ENCODE results near the gene TBC1D23.
A peak's percentile ranks its signal among the peaks of the same experiment; 100 is the strongest.

Gene TBC1D23

GRCh38 chr3:100252001-100252400, 8.8 kb upstream of the TBC1D23 start:
- no peak overlapping the region for H3K4me3 ChIP-seq (ENCODE audit: low read length, poor library complexity, severe bottlenecking)
- no peak overlapping the region for H3K9ac ChIP-seq (ENCODE audit: low read depth, low read length, poor library complexity, severe bottlenecking)
- H3K4me1 ChIP-seq (ENCODE audit: insufficient read depth, low read length, poor library complexity, severe bottlenecking), result no peaks in the 10 kb centered on the region
- TF ChIP-seq EZH2phosphoT487 (IDR thresholded peaks at IDR 0.05; ENCODE audit: borderline replicate concordance), result no peak
- TF ChIP-seq CTCF (conservative IDR thresholded peaks at IDR 0.05; ENCODE audit: low read length), result no peak
- H3K79me2 ChIP-seq (ENCODE audit: insufficient read depth, low read length), result no peaks in the 10 kb centered on the region
- no peak overlapping the region for H2AFZ ChIP-seq (ENCODE audit: low read length)
- no peaks in the 10 kb centered on the region for H3F3A ChIP-seq (ENCODE audit: low read depth)
- H3K9me3 ChIP-seq (ENCODE audit: insufficient read depth, low read depth, low read length), result no peaks in the 10 kb centered on the region
- H3K36me3 ChIP-seq (ENCODE audit: insufficient read depth, low read length), result no peaks in the 10 kb centered on the region
- H3K9me2 ChIP-seq (replicated peaks; ENCODE audit: low read depth, low read length), result no peaks in the 10 kb centered on the region
- H3K27me3 ChIP-seq (ENCODE audit: insufficient read depth, low read length, poor library complexity, severe bottlenecking), result peaks cover 22% of the 10 kb centered on the region
- H3K4me2 ChIP-seq (ENCODE audit: low read depth, low read length, poor library complexity, severe bottlenecking), result no peak overlapping the region
- no peaks in the 10 kb centered on the region for H4K20me1 ChIP-seq (ENCODE audit: insufficient read depth, low read length, poor library complexity, severe bottlenecking)

DNA sequence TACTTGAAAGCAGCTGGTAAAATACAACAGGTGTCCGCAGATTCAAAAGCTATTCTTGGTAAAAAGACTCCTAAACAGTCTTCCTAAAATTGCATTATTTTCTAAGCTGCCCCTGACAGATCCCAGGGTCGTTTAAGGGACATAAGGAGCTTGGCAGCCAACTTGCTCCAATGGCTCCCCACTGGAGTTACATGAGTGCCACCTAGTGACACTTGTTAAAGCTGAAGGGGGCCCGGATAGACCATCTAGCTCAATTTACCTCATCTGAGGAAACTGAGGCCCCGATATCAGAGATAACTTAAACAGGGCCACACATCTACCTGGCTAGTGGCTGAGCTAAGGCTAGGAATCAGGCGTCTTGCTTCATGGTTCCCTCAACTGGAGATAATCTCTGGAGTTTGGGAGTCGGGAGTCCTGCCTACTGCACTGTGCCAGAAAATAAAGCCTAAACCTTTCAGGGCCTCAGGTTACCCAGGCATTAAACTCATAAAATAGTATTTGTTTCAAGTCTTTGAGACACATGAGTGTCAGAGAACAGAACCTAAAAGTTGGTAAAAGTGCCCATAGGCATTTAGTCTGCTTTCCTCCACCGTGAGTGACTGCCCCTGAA, 6.5 kb upstream of the TBC1D23 start:
- no peaks in the 10 kb centered on the region for H3K9me2 ChIP-seq (replicated peaks; ENCODE audit: low read depth, low read length)
- peaks cover 10% of the 10 kb centered on the region for H3K4me1 ChIP-seq (ENCODE audit: insufficient read depth, low read length, poor library complexity, severe bottlenecking)
- H3K36me3 ChIP-seq (ENCODE audit: insufficient read depth, low read length), result no peaks in the 10 kb centered on the region
- peaks cover under 1% of the 10 kb centered on the region; the same call in 1 of the 2 replicates for H3F3A ChIP-seq (ENCODE audit: low read depth)
- H3K79me2 ChIP-seq (ENCODE audit: insufficient read depth, low read length), result no peaks in the 10 kb centered on the region
- TF ChIP-seq CTCF (conservative IDR thresholded peaks at IDR 0.05; ENCODE audit: low read length) (peak; percentile 93), EZH2phosphoT487 (IDR thresholded peaks at IDR 0.05; ENCODE audit: borderline replicate concordance) (no peak)
- no peaks in the 10 kb centered on the region for H3K9me3 ChIP-seq (ENCODE audit: insufficient read depth, low read depth, low read length)
- peaks cover 22% of the 10 kb centered on the region for H3K27me3 ChIP-seq (ENCODE audit: insufficient read depth, low read length, poor library complexity, severe bottlenecking)
- no peak overlapping the region for H2AFZ ChIP-seq (ENCODE audit: low read length)
- no peaks in the 10 kb centered on the region for H4K20me1 ChIP-seq (ENCODE audit: insufficient read depth, low read length, poor library complexity, severe bottlenecking)
- H3K4me2 ChIP-seq (ENCODE audit: low read depth, low read length, poor library complexity, severe bottlenecking), result no peak overlapping the region
- H3K4me3 ChIP-seq (ENCODE audit: low read length, poor library complexity, severe bottlenecking), result no peak overlapping the region
- H3K9ac ChIP-seq (ENCODE audit: low read depth, low read length, poor library complexity, severe bottlenecking), result no peak overlapping the region

DNA sequence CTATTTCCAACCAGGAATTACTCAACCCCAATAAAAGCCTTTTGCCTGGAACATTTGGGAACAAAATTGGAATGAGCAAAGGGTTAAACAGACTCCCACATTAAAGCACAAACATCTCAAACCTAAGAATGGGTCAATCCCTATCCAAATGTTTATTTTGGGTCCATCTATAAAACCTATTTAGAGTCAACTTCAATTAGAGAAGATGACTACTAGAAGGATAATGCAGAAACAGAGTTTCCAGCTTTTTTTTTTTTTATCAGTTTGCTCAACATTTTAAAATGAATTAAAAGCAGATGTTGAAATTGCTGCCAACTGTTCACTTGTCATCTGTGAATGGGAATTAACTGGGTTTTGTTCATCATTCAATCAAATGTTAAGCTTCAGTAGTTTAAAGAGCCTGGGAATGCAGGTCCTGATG, 4.1 kb upstream of the TBC1D23 start:
- TF ChIP-seq CTCF (conservative IDR thresholded peaks at IDR 0.05; ENCODE audit: low read length) (no peak), EZH2phosphoT487 (IDR thresholded peaks at IDR 0.05; ENCODE audit: borderline replicate concordance) (no peak)
- Histone ChIP-seq H3K27me3 (ENCODE audit: insufficient read depth, low read length, poor library complexity, severe bottlenecking) (peaks cover 22% of the 10 kb centered on the region), H3K9me3 (ENCODE audit: insufficient read depth, low read depth, low read length) (no peaks in the 10 kb centered on the region), H3K9me2 (replicated peaks; ENCODE audit: low read depth, low read length) (no peaks in the 10 kb centered on the region), H3K9ac (ENCODE audit: low read depth, low read length, poor library complexity, severe bottlenecking) (no peak overlapping the region), H3F3A (ENCODE audit: low read depth) (peaks cover 4% of the 10 kb centered on the region; the same call in 1 of the 2 replicates), H3K4me2 (ENCODE audit: low read depth, low read length, poor library complexity, severe bottlenecking) (no peak overlapping the region), H4K20me1 (ENCODE audit: insufficient read depth, low read length, poor library complexity, severe bottlenecking) (peaks cover 6% of the 10 kb centered on the region), H3K4me3 (ENCODE audit: low read length, poor library complexity, severe bottlenecking) (no peak overlapping the region), H3K79me2 (ENCODE audit: insufficient read depth, low read length) (peaks cover 9% of the 10 kb centered on the region), H3K4me1 (ENCODE audit: insufficient read depth, low read length, poor library complexity, severe bottlenecking) (peaks cover 17% of the 10 kb centered on the region), H2AFZ (ENCODE audit: low read length) (no peak overlapping the region), H3K36me3 (ENCODE audit: insufficient read depth, low read length) (no peaks in the 10 kb centered on the region)
